Stomach (tissue), 4 donors: Measurements from ENCODE around the gene WDR86.
A peak's percentile ranks its signal among the peaks of the same experiment; 100 is the strongest.

Experiments
- POLR2A ChIP-seq, 4 donors: fragments of 450-650 bp; IDR thresholded peaks; one replicate each; pipeline ENCODE4 v1.6.1; 2016; ENCODE audit warnings: antibody characterized with exemption in 4 of 4, control low read depth in 2 of 4, mild to moderate bottlenecking in 1 of 4, moderate library complexity in 1 of 4
- TF ChIP-seq, protein P1 (sequence below), 7 experiments: fragments of 450-650 bp in 4 of 7; fragments of 200-600 bp in 3 of 7; sonication (generic) in 3 of 7; IDR thresholded peaks; one replicate each; pipeline ENCODE4 v1.5.1; 2016 to 2019; ENCODE audit warnings: antibody characterized with exemption in 7 of 7, control low read depth in 2 of 7, mild to moderate bottlenecking in 1 of 7

DNA sequence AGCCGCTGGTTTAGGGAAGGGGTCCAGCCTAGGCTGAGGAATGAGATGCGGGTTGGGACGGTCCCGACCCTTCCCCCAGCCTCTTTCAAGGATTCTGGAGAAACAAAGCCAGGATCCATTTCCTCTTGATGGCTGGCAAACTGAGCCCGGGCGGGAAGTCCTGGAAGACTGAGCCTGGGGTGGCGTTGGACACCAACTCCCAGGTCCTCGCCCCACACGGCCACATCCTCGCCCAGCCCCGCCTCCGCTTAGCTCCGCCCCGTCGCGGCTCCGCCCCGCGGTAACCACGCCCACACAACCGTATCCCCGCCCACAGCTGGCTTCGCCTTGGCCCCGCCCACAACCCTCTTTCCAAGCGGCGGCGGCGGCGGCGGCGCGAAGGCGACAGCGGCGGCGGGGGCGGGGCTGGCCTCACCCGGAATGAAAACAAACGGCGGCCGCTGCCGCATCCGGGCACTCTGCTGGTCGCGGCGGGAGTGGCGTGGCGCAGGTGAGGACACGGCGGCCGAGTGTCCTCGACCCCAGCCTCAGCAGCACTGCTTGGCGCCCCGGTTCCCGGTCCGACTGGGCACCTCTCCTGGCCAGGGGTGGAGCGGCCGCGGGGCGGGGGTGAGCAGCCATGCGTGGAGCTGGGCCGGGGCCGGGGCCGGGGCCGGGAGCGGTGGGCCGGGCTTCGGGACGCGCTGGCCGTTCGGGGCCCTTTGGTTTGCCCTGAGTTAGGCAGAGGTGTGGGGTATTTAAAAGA, 68.3 kb downstream of the WDR86 start, which contains the start of gene NUB1:
- peak in 1 of 4 donors; percentile 38 for TF ChIP-seq POLR2A (IDR thresholded peaks at IDR 0.05)
- TF ChIP-seq, protein P1, sequence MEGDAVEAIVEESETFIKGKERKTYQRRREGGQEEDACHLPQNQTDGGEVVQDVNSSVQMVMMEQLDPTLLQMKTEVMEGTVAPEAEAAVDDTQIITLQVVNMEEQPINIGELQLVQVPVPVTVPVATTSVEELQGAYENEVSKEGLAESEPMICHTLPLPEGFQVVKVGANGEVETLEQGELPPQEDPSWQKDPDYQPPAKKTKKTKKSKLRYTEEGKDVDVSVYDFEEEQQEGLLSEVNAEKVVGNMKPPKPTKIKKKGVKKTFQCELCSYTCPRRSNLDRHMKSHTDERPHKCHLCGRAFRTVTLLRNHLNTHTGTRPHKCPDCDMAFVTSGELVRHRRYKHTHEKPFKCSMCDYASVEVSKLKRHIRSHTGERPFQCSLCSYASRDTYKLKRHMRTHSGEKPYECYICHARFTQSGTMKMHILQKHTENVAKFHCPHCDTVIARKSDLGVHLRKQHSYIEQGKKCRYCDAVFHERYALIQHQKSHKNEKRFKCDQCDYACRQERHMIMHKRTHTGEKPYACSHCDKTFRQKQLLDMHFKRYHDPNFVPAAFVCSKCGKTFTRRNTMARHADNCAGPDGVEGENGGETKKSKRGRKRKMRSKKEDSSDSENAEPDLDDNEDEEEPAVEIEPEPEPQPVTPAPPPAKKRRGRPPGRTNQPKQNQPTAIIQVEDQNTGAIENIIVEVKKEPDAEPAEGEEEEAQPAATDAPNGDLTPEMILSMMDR (IDR thresholded peaks at IDR 0.05) = no peak
